Measurements from ENCODE around the gene FHOD1.

The FHOD1 gene

GRCh38 chr16:67277294-67277998 lies 30.2 kb upstream of the FHOD1 start:
- no peak for DNase-seq

- no peak for DNase-seq
Measured at GRCh38 chr16:67275321-67275720, 28.0 kb upstream of the FHOD1 start.

- no peak for DNase-seq
Measured at GRCh38 chr16:67271446-67271845, 24.2 kb upstream of the FHOD1 start.

GRCh38 chr16:67270931-67271338 lies 23.7 kb upstream of the FHOD1 start:
- DNase-seq, result no peak

GRCh38 chr16:67269766-67270165 lies 22.5 kb upstream of the FHOD1 start:
- no peak for DNase-seq

- no peak for DNase-seq
Measured at GRCh38 chr16:67268136-67268579, 20.9 kb upstream of the FHOD1 start.

GRCh38 chr16:67265834-67266233 lies 18.6 kb upstream of the FHOD1 start:
- no peak for DNase-seq

GRCh38 chr16:67264866-67265265 lies 17.6 kb upstream of the FHOD1 start:
- no peak for DNase-seq

GRCh38 chr16:67264277-67264676 lies 17.0 kb upstream of the FHOD1 start:
- DNase-seq, result no peak

GRCh38 chr16:67263201-67263600 lies 15.9 kb upstream of the FHOD1 start:
- DNase-seq, result no peak

GRCh38 chr16:67260426-67261063 lies 13.3 kb upstream of the FHOD1 start:
- DNase-seq, result no peak

- DNase-seq, result no peak
Measured at GRCh38 chr16:67259705-67260104, 12.4 kb upstream of the FHOD1 start.

- DNase-seq, result no peak
Measured at GRCh38 chr16:67258161-67258835, 11.0 kb upstream of the FHOD1 start.

GRCh38 chr16:67257486-67258160 lies 10.3 kb upstream of the FHOD1 start:
- DNase-seq, result no peak

GRCh38 chr16:67256701-67257230 lies 9.5 kb upstream of the FHOD1 start:
- DNase-seq, result no peak

- no peak for DNase-seq
Measured at GRCh38 chr16:67255553-67256221, 8.4 kb upstream of the FHOD1 start.

- no peak for DNase-seq
Measured at GRCh38 chr16:67254801-67255552, 7.7 kb upstream of the FHOD1 start.

- no peak for DNase-seq
Measured at GRCh38 chr16:67252609-67253497, 5.6 kb upstream of the FHOD1 start.

- no peak for DNase-seq
Measured at GRCh38 chr16:67250045-67250327, 2.7 kb upstream of the FHOD1 start.

GRCh38 chr16:67249178-67250044 lies 2.1 kb upstream of the FHOD1 start:
- DNase-seq, result no peak

Measured in CD4-positive, alpha-beta T cell treated with Interleukin-4 for 1 hour (primary cell).